GM21447 (cell line): Measurements from ENCODE around the gene PLA2G2E.
"Not testable (repeated sequence)": the region's sequence is repeated elsewhere in the genome, so short reads cannot be mapped to it uniquely, and the experiment has no call there.

Experiments
- ATAC-seq: cut with Tn5 transposase; IDR thresholded peaks from one replicate; pipeline ENCODE4 v1.9.1; 2021; ENCODE audit not compliant: unreplicated experiment

Gene PLA2G2E

GRCh38 chr1:19934336-19934735, 10.9 kb upstream of the PLA2G2E start:
- no peak for ATAC-seq

- no peak for ATAC-seq
Observed at GRCh38 chr1:19932866-19933265, 9.4 kb upstream of the PLA2G2E start.

GRCh38 chr1:19927130-19927421, 3.7 kb upstream of the PLA2G2E start:
- ATAC-seq: not testable (repeated sequence)

GRCh38 chr1:19926296-19927129, 3.1 kb upstream of the PLA2G2E start:
- no peak for ATAC-seq

- ATAC-seq: no peak
Observed at GRCh38 chr1:19925342-19926070, 2.1 kb upstream of the PLA2G2E start.

- ATAC-seq: no peak
Observed at GRCh38 chr1:19923953-19924346, 533 bp upstream of the PLA2G2E start.

GRCh38 chr1:19922015-19922688, 1.3 kb downstream of the PLA2G2E start:
- ATAC-seq: no peak

- no peak for ATAC-seq
Observed at GRCh38 chr1:19921310-19921709, 2.1 kb downstream of the PLA2G2E start.

GRCh38 chr1:19920132-19920710, 3.2 kb downstream of the PLA2G2E start:
- ATAC-seq: no peak

- no peak for ATAC-seq
Observed at GRCh38 chr1:19918057-19918456, 5.4 kb downstream of the PLA2G2E start.

- ATAC-seq: no peak
Observed at GRCh38 chr1:19910650-19911049, 12.8 kb downstream of the PLA2G2E start.

- no peak for ATAC-seq
Observed at GRCh38 chr1:19909971-19910370, 13.4 kb downstream of the PLA2G2E start.

- ATAC-seq: no peak
Observed at GRCh38 chr1:19909392-19909791, 14.0 kb downstream of the PLA2G2E start.

GRCh38 chr1:19907456-19907855, 16.0 kb downstream of the PLA2G2E start:
- no peak for ATAC-seq

GRCh38 chr1:19903621-19904020, 19.8 kb downstream of the PLA2G2E start:
- no peak for ATAC-seq

GRCh38 chr1:19901653-19902052, 21.8 kb downstream of the PLA2G2E start:
- ATAC-seq: no peak

GRCh38 chr1:19894218-19894617, 29.2 kb downstream of the PLA2G2E start:
- ATAC-seq: no peak

- no peak for ATAC-seq
Observed at GRCh38 chr1:19893687-19894086, 29.7 kb downstream of the PLA2G2E start.

- no peak for ATAC-seq
Observed at GRCh38 chr1:19892628-19893168, 30.7 kb downstream of the PLA2G2E start.

- no peak for ATAC-seq
Observed at GRCh38 chr1:19892129-19892528, 31.3 kb downstream of the PLA2G2E start.

- ATAC-seq: no peak
Observed at GRCh38 chr1:19889656-19890055, 33.8 kb downstream of the PLA2G2E start.
